MM.1S (cell line): Measurements from ENCODE around the gene CCDC8.
"Not testable (repeated sequence)": the region's sequence is repeated elsewhere in the genome, so short reads cannot be mapped to it uniquely, and the experiment has no call there.

ENCODE experiments used
- DNase-seq: peaks from one replicate; pipeline ENCODE4 v3.0.0-alpha.2; 2015
- H2AFZ ChIP-seq: fragments of 300-600 bp; sonication (generic); 2 replicates; pipeline ENCODE4 v1.6.0; 2016; ENCODE audit warnings: antibody characterized with exemption, low read length
- H3F3A ChIP-seq: fragments of 300-600 bp; sonication (generic); 2 replicates; pipeline ENCODE4 v1.6.1; 2016; ENCODE audit warnings: mild to moderate bottlenecking, antibody characterized with exemption, low read length, moderate library complexity, mixed read lengths; ENCODE audit not compliant: insufficient read depth
- H3K27ac ChIP-seq: fragments of 300-600 bp; sonication (generic); 2 replicates; pipeline ENCODE4 v1.5.1; 2016; ENCODE audit warnings: mild to moderate bottlenecking, low read length
- H3K27me3 ChIP-seq: fragments of 300-600 bp; sonication (generic); replicated peaks from 2 replicates; pipeline ENCODE4 v1.6.0; 2016; ENCODE audit warnings: low read length; ENCODE audit not compliant: insufficient read depth
- H3K36me3 ChIP-seq: fragments of 300-600 bp; sonication (generic); replicated peaks from 2 replicates; pipeline ENCODE4 v1.6.1; 2016; ENCODE audit warnings: mild to moderate bottlenecking, low read length, mixed read lengths; ENCODE audit not compliant: insufficient read depth
- H3K4me1 ChIP-seq: fragments of 300-600 bp; sonication (generic); 2 replicates; pipeline ENCODE4 v1.6.1; 2016; ENCODE audit warnings: low read length, mixed read lengths
- H3K4me2 ChIP-seq: fragments of 300-600 bp; sonication (generic); 2 replicates; pipeline ENCODE4 v1.6.0; 2016; ENCODE audit warnings: low read depth, low read length
- H3K4me3 ChIP-seq: fragments of 300-600 bp; sonication (generic); 2 replicates; pipeline ENCODE4 v1.5.1; 2016; ENCODE audit warnings: low read length, mixed read lengths
- H3K79me2 ChIP-seq: fragments of 300-600 bp; sonication (generic); 2 replicates; pipeline ENCODE4 v1.6.1; 2016; ENCODE audit warnings: mixed run types, low read length, mixed read lengths
- H3K9ac ChIP-seq: fragments of 300-600 bp; sonication (generic); 2 replicates; pipeline ENCODE4 v1.6.1; 2016; ENCODE audit warnings: low read length, mixed read lengths
- H3K9me2 ChIP-seq: fragments of 300-600 bp; sonication (generic); replicated peaks from 2 replicates; pipeline ENCODE4 v1.6.1; 2016; ENCODE audit warnings: mild to moderate bottlenecking, low read length, mixed read lengths; ENCODE audit not compliant: insufficient read depth
- H3K9me3 ChIP-seq: fragments of 300-600 bp; sonication (generic); replicated peaks from 2 replicates; pipeline ENCODE4 v1.6.1; 2016; ENCODE audit warnings: mild to moderate bottlenecking, low read length, mixed read lengths; ENCODE audit not compliant: insufficient read depth
- H4K20me1 ChIP-seq: fragments of 300-600 bp; sonication (generic); 2 replicates; pipeline ENCODE4 v1.6.1; 2016; ENCODE audit warnings: mild to moderate bottlenecking, low read length, moderate library complexity, mixed read lengths; ENCODE audit not compliant: insufficient read depth
- EZH2 ChIP-seq: fragments of 300-600 bp; sonication (generic); optimal IDR thresholded peaks from 2 replicates; pipeline ENCODE3; 2017; ENCODE audit warnings: low read depth, mild to moderate bottlenecking, antibody characterized with exemption, low read length, mixed read lengths
- EZH2phosphoT487 ChIP-seq: fragments of 300-600 bp; sonication (generic); IDR thresholded peaks from 2 replicates; pipeline ENCODE4 v1.6.1; 2018; ENCODE audit warnings: antibody characterized with exemption, low read length
- TF ChIP-seq, protein P1 (sequence below): fragments of 300-600 bp; sonication (generic); IDR thresholded peaks from 2 replicates; pipeline ENCODE4 v1.5.1; 2016; ENCODE audit warnings: antibody characterized with exemption, low read length, mixed read lengths

Gene CCDC8

DNA sequence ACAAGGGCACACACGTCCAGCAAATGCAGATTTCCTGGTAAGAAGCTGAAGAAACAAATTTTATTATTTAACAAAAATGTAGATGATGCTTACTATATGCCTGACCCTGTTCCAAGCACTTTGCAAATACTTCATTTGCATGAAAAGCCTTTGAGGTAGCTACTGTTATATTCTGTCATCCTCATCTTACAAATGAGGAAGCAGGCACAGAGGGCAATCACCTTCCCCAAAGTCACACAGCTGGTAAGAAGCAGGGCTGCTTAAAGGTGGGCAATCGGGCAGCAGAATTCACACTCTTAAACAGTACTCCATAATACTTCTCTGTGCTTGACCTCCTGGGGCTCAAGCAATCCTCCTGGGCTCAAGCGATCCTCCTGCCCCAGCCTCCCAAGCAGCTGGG lies 33.6 kb upstream of the CCDC8 start:
- H3K4me1 ChIP-seq: no peaks in the 10 kb centered on the region

DNA sequence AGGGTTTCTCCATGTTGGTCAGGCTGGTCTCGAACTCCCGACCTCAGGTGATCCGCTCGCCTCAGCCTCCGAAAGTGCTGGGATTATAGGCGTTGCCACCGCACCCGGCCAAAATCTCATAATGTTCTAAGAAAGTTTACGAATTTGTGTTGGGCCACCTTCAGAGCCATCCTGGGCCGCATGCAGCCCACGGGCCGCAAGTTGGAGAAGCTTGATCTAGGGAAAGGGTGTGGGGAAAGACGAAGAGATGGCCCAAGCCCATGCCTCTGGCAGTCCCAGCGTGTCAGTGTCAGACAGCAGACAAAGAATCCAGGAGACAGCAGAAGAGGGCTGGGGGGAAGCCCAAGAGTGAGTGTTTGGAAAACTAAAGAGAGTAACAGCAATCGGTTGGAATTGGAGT lies 32.7 kb upstream of the CCDC8 start:
- Histone ChIP-seq H3K79me2 (no peaks in the 10 kb centered on the region), H3K4me3 (no peak overlapping the region), H2AFZ (no peak overlapping the region), H3K9ac (no peak overlapping the region), H3K4me2 (no peak overlapping the region), H3K9me3 (no peaks in the 10 kb centered on the region), H3K27ac (no peak overlapping the region), H3K27me3 (peaks cover 76% of the 10 kb centered on the region), H3K9me2 (no peaks in the 10 kb centered on the region), H4K20me1 (no peaks in the 10 kb centered on the region), H3K36me3 (no peaks in the 10 kb centered on the region), H3F3A (no peaks in the 10 kb centered on the region), H3K4me1 (no peaks in the 10 kb centered on the region)
- DNase-seq: no peak
- TF ChIP-seq EZH2 (no peak), EZH2phosphoT487 (no peak)
- TF ChIP-seq, protein P1, sequence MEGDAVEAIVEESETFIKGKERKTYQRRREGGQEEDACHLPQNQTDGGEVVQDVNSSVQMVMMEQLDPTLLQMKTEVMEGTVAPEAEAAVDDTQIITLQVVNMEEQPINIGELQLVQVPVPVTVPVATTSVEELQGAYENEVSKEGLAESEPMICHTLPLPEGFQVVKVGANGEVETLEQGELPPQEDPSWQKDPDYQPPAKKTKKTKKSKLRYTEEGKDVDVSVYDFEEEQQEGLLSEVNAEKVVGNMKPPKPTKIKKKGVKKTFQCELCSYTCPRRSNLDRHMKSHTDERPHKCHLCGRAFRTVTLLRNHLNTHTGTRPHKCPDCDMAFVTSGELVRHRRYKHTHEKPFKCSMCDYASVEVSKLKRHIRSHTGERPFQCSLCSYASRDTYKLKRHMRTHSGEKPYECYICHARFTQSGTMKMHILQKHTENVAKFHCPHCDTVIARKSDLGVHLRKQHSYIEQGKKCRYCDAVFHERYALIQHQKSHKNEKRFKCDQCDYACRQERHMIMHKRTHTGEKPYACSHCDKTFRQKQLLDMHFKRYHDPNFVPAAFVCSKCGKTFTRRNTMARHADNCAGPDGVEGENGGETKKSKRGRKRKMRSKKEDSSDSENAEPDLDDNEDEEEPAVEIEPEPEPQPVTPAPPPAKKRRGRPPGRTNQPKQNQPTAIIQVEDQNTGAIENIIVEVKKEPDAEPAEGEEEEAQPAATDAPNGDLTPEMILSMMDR: no peak

More for the DNA sequence above, 33.6 kb upstream of the CCDC8 start:
- no peak for DNase-seq
- no peak for TF ChIP-seq EZH2
- Histone ChIP-seq H2AFZ (no peak overlapping the region), H3K9me2 (no peaks in the 10 kb centered on the region), H3K36me3 (no peaks in the 10 kb centered on the region), H3K79me2 (no peaks in the 10 kb centered on the region), H3K27me3 (peaks cover 79% of the 10 kb centered on the region), H3K9me3 (no peaks in the 10 kb centered on the region), H3K4me3 (no peak overlapping the region), H3K9ac (no peak overlapping the region), H3F3A (no peaks in the 10 kb centered on the region), H4K20me1 (no peaks in the 10 kb centered on the region), H3K27ac (no peak overlapping the region), H3K4me2 (no peak overlapping the region)

DNA sequence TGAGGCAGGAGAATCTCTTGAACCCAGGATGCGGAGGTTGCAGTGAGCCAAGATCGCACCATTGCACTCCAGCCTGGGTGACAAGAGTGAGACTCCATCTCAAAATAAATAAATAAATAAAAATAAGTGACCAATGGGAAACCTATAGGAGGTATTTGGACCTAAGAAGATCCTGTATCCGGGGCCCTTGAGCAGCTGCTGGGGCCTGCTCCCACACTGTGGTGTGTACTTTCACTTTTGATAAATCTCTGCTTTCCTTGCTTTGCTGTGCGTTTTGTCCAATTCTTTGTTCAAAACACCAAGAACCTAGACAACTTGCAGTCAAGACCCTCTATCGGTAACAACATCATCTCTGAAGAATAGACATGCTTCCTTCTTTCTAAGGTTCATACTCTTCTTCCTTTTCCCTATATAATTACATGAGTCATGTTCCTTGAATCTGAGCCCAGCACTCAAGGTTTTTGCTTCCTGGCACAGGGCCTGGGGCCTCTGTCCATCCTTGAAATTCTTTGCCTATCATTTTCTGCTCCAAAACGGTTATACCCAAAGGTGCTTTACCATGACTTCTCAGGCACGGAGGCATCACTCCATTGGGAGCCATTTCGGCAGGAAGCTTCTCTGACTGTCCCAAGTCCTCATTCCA lies 29.6 kb upstream of the CCDC8 start:
- TF ChIP-seq EZH2phosphoT487 (no peak), EZH2 (no peak)
- TF ChIP-seq, protein P1: no peak
- no peak overlapping the region for H3K27ac ChIP-seq

DNA sequence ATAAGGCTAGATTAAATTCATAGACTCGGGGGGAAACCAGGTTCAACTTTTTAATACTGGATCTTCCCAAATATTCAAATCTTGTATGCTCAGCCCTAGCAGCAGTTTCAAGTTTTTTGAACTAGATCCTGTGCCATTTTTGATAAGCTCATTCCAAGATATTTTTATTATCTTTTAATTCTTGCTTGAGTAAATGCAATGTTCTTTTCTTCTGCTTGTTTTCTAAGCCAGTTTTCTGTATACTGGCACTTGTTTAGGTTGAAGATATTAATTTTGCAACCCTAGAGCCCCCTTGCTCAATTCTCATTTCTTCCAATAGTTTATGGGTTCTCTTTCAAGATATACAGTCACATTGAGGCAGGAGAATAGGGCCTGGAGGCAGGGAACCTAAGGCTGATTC lies 28.5 kb upstream of the CCDC8 start:
- no peaks in the 10 kb centered on the region for H3F3A ChIP-seq
- H3K79me2 ChIP-seq: no peaks in the 10 kb centered on the region
- no peaks in the 10 kb centered on the region for H4K20me1 ChIP-seq
- H3K4me2 ChIP-seq: no peak overlapping the region
- peaks cover 49% of the 10 kb centered on the region for H3K27me3 ChIP-seq
- H3K9me2 ChIP-seq: no peaks in the 10 kb centered on the region
- H2AFZ ChIP-seq: no peak overlapping the region
- no peaks in the 10 kb centered on the region for H3K36me3 ChIP-seq
- H3K27ac ChIP-seq: no peak overlapping the region
- no peak overlapping the region for H3K4me3 ChIP-seq
- no peaks in the 10 kb centered on the region for H3K9me3 ChIP-seq
- H3K4me1 ChIP-seq: no peaks in the 10 kb centered on the region
- DNase-seq: no peak
- no peak overlapping the region for H3K9ac ChIP-seq
- TF ChIP-seq, protein P1: no peak
- TF ChIP-seq EZH2phosphoT487: no peak
- no peak for TF ChIP-seq EZH2

More for the DNA sequence above, 29.6 kb upstream of the CCDC8 start:
- H4K20me1 ChIP-seq: no peaks in the 10 kb centered on the region
- no peaks in the 10 kb centered on the region for H3K36me3 ChIP-seq
- no peaks in the 10 kb centered on the region for H3K79me2 ChIP-seq
- DNase-seq: no peak
- peak overlapping the region; percentile 41 for H3K4me2 ChIP-seq
- H3K4me1 ChIP-seq: no peaks in the 10 kb centered on the region
- H3K9ac ChIP-seq: no peak overlapping the region
- no peaks in the 10 kb centered on the region for H3K9me3 ChIP-seq
- H3F3A ChIP-seq: no peaks in the 10 kb centered on the region
- H2AFZ ChIP-seq: no peak overlapping the region
- no peak overlapping the region for H3K4me3 ChIP-seq
- H3K27me3 ChIP-seq: peaks cover 54% of the 10 kb centered on the region
- no peaks in the 10 kb centered on the region for H3K9me2 ChIP-seq

DNA sequence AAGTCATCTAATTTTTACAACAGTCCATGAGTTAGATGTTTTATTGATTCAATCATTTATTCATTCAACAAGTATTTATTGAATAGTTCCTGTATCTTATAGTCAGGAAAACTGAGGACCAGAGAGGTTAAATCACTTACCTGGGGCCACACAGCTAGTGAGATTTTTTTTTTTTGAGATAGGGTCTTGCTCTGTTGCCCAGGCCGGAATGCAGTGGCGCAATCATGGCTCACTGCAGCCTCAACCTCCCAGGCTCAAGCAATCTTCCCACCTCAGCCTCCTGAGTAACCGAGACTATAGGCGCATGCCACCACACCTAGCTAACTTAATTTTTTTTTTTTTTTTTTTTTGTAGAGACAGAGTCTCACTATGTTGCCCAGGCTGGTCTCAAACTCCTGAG lies 22.3 kb upstream of the CCDC8 start:
- not testable (repeated sequence) for H3K4me1 ChIP-seq, H3K36me3 ChIP-seq, H3K9me2 ChIP-seq, H3K4me2 ChIP-seq, H3K4me3 ChIP-seq, DNase-seq, H3K27ac ChIP-seq, H3F3A ChIP-seq, H2AFZ ChIP-seq, H4K20me1 ChIP-seq, H3K9ac ChIP-seq, H3K9me3 ChIP-seq, H3K79me2 ChIP-seq
- H3K27me3 ChIP-seq: peaks cover 56% of the 10 kb centered on the region
